HepG2 (cell line): ENCODE measurements around the gene KRT6B. TPM values are rescaled to one million over a fixed set of nuclear protein-coding genes. Genes with fewer than 3 reads are reported as not detected.

Experiments
- ATAC-seq: fragments of 200-7000 bp; cut with Tn5 transposase; 3 replicates; pipeline ENCODE4 v1.9.1; 2020; ENCODE audit warnings: mild to moderate bottlenecking, moderate library complexity
- BruUV-seq: library from RNA; stranded (reverse); fragments of 400-500 nt; replicated peaks from 2 replicates; lab custom pipeline; 2021; lab: Mats Ljungman, UMichigan
- CTCF ChIA-PET: fragments of 300-600 bp; formaldehyde crosslinking; extraction: SDS; loops from one replicate; lab custom pipeline; 2021; ENCODE audit warnings: low total read pairs, inconsistent platforms, low intra/inter-chr PET ratio; lab: Yijun Ruan, JAX
- POLR2A ChIA-PET: fragments of 350-600 bp; sonication (Branson Sonifier 250); formaldehyde crosslinking; loops from one replicate; lab custom pipeline; 2020; ENCODE audit warnings: antibody characterized with exemption, inconsistent platforms; lab: Yijun Ruan, JAX
- DNase-seq: peaks from one replicate; pipeline ENCODE4 v3.0.0-alpha.2; 2015; ENCODE audit warnings: low spot score
- FAIRE-seq: peaks from 3 replicates; lab custom pipeline; 2011; peaks lifted over from hg19 to GRCh38; lab: Jason Lieb, UNC
- H2AFZ ChIP-seq: one replicate; pipeline ENCODE4 v1.6.1; 2011; ENCODE audit warnings: low read length, inconsistent platforms
- H3K27ac ChIP-seq: fragments of 300-600 bp; 3 replicates; pipeline ENCODE4 v1.8.0; 2011; ENCODE audit warnings: mixed run types, mild to moderate bottlenecking, mixed read lengths, low read length, inconsistent platforms; ENCODE audit not compliant: insufficient read depth; ENCODE audit errors: extremely low read length
- H3K27me3 ChIP-seq, 2 experiments: fragments of 200-600 bp in 1 of 2; 2 replicates in 1 of 2; 3 replicates in 1 of 2; pipeline versions ENCODE4 v1.6.0 to v1.8.0; 2011; ENCODE audit warnings: low read length in 2 of 2, mild to moderate bottlenecking in 2 of 2, moderate library complexity in 2 of 2, inconsistent platforms in 1 of 2; ENCODE audit not compliant: insufficient read depth in 2 of 2, control insufficient read depth in 1 of 2
- H3K36me3 ChIP-seq, 2 experiments: fragments of 200-600 bp in 1 of 2; replicated peaks in 1 of 2; 2 replicates in 1 of 2; 3 replicates in 1 of 2; pipeline versions ENCODE4 v1.5.1 to v1.8.0; 2011; ENCODE audit warnings: low read length in 2 of 2, inconsistent platforms in 1 of 2; ENCODE audit not compliant: insufficient read depth in 2 of 2, control insufficient read depth in 1 of 2
- H3K4me1 ChIP-seq: 2 replicates; pipeline ENCODE4 v1.5.1; 2012; ENCODE audit warnings: low read length, inconsistent platforms; ENCODE audit not compliant: insufficient read depth
- H3K4me2 ChIP-seq: 2 replicates; pipeline ENCODE4 v1.6.0; 2011; ENCODE audit warnings: low read depth, low read length, inconsistent platforms
- H3K4me3 ChIP-seq, 3 experiments: fragments of 200-600 bp in 1 of 3; sonication (generic), shearing (Covaris generic) in 1 of 3; replicated peaks in 1 of 3; 2 replicates each; pipeline ENCODE4 v1.5.1; 2011 to 2016; ENCODE audit warnings: low read length in 3 of 3, inconsistent platforms in 2 of 3, low read depth in 2 of 3, mild to moderate bottlenecking in 2 of 3, control low read depth in 1 of 3, mixed read lengths in 1 of 3; ENCODE audit not compliant: insufficient read depth in 1 of 3
- H3K79me2 ChIP-seq: one replicate; pipeline ENCODE4 v1.6.1; 2011; ENCODE audit warnings: low read length, inconsistent platforms; ENCODE audit not compliant: insufficient read depth
- H3K9ac ChIP-seq: 2 replicates; pipeline ENCODE4 v1.6.0; 2011; ENCODE audit warnings: mild to moderate bottlenecking, low read depth, low read length, inconsistent platforms; ENCODE audit not compliant: insufficient read depth
- H3K9me3 ChIP-seq: 2 replicates; pipeline ENCODE4 v1.5.1; 2012; ENCODE audit warnings: mild to moderate bottlenecking, low read length
- H4K20me1 ChIP-seq: 2 replicates; pipeline ENCODE4 v1.6.0; 2011; ENCODE audit warnings: inconsistent platforms, mild to moderate bottlenecking, low read length, moderate library complexity; ENCODE audit not compliant: insufficient read depth
- CREB1 ChIP-seq, 2 experiments: fragments of 450-650 bp in 1 of 2; IDR thresholded peaks; 2 replicates each; pipeline ENCODE4 v1.6.1; 2016 to 2017; ENCODE audit warnings: control low read depth in 1 of 2, mild to moderate bottlenecking in 1 of 2, missing compliant biosample characterization in 1 of 2, missing genetic modification characterization in 1 of 2
- HNF4G ChIP-seq, 2 experiments: sonication (generic) in 1 of 2; formaldehyde crosslinking in 1 of 2; IDR thresholded peaks; 2 replicates each; pipeline versions ENCODE4 v1.4.0 to v1.6.1; 2011 to 2020; ENCODE audit warnings: borderline replicate concordance in 2 of 2, low read depth in 2 of 2, mild to moderate bottlenecking in 2 of 2, low read length in 1 of 2, missing genetic modification reagents in 1 of 2, moderate library complexity in 1 of 2
- PHF5A ChIP-seq: IDR thresholded peaks from one replicate; pipeline ENCODE4 v1.6.1; 2018; ENCODE audit warnings: low read depth, missing genetic modification reagents; ENCODE audit not compliant: unreplicated experiment
- POLR2G ChIP-seq: fragments of 200-400 bp; formaldehyde crosslinking; IDR thresholded peaks from 2 replicates; pipeline ENCODE4 v1.6.1; 2018; ENCODE audit warnings: mild to moderate bottlenecking, low read depth, low read length, moderate library complexity
- SNAPC4 ChIP-seq: sonication (generic); formaldehyde crosslinking; IDR thresholded peaks from 2 replicates; pipeline ENCODE4 v1.4.0; 2020; ENCODE audit warnings: mild to moderate bottlenecking, missing genetic modification reagents
- SNAPC5 ChIP-seq: sonication (generic); formaldehyde crosslinking; IDR thresholded peaks from 2 replicates; pipeline ENCODE4 v1.8.1; 2023; ENCODE audit warnings: mild to moderate bottlenecking, missing genetic modification reagents, borderline replicate concordance
- SP1 ChIP-seq, 2 experiments: fragments of 450-650 bp in 1 of 2; sonication (generic) in 1 of 2; formaldehyde crosslinking in 1 of 2; IDR thresholded peaks; 2 replicates each; pipeline versions ENCODE4 v1.4.0 to v1.6.1; 2016 to 2020; ENCODE audit warnings: missing genetic modification reagents in 1 of 2
- ZMAT3 ChIP-seq: sonication (generic); formaldehyde crosslinking; conservative IDR thresholded peaks from 2 replicates; pipeline ENCODE4 v1.7.0; 2021; ENCODE audit warnings: missing genetic modification reagents
- ZNF615 ChIP-seq: sonication (generic); formaldehyde crosslinking; IDR thresholded peaks from 2 replicates; pipeline ENCODE4 v1.5.0; 2020; ENCODE audit warnings: mild to moderate bottlenecking, missing genetic modification reagents, borderline replicate concordance
- ZNF776 ChIP-seq: sonication (generic); formaldehyde crosslinking; IDR thresholded peaks from 2 replicates; pipeline ENCODE4 v1.4.0; 2020; ENCODE audit warnings: mild to moderate bottlenecking, missing genetic modification reagents
- WGBS: methylation state at CpG from one replicate; pipeline ENCODE4 v1.1.6; 2017; ENCODE audit warnings: low lambda C conversion rate; 5-methylcytosine and 5-hydroxymethylcytosine counted together
- in situ Hi-C: cut with HindIII; loops from 2 replicates; pipeline ENCODE4 v1.10.0; 2017; ENCODE audit warnings: low pct_unique_long_range_greater_than_20kb; ENCODE audit not compliant: extremely low pct_ligation_motif_present
- intact Hi-C: fragments of 100-400 bp; cut with micrococcal nuclease; formaldehyde crosslinking; loops from one replicate; pipeline ENCODE4 v1.10.0; 2022; ENCODE audit not compliant: unreplicated experiment
- polyA plus RNA-seq, 8 experiments: library from polyadenylated mRNA; depleted of rRNA in 3 of 8; stranded (reverse) in 7 of 8; unstranded in 1 of 8; fragments of >200 nt; fragmentation: Illumina TruSeq in 4 of 8; extraction: Trizol in 4 of 8; gene quantifications; 2 replicates each; pipeline versions ENCODE4 v1.2.1 to v1.2.3, GENCODE V29; 2011 to 2016; ENCODE audit warnings: low read depth in 4 of 8, missing spikeins in 1 of 8, mixed read lengths in 1 of 8; ENCODE audit not compliant: insufficient read depth in 1 of 8
- total RNA-seq, 5 experiments: library from RNA; depleted of rRNA; stranded (reverse); fragments of >200 nt; fragmentation: Illumina TruSeq; extraction: Trizol; gene quantifications; 2 replicates each; pipeline ENCODE4 v1.2.3, GENCODE V29; 2016; ENCODE audit warnings: low read depth in 1 of 5
- TF ChIP-seq, protein P1 (sequence below): IDR thresholded peaks from 2 replicates; pipeline ENCODE4 v1.6.1; 2016; ENCODE audit warnings: low read depth, control low read depth

Gene KRT6B
- total and polyA plus RNA-seq, 2 of the 13 experiments (the other 11 are each of a cell fraction or from before 2014, with no cell fraction given) = not detected

GRCh38 chr12:52461693-52462092 lies 9.7 kb upstream of the KRT6B start:
- POLR2A ChIA-PET = no interaction called here
- no peak overlapping the region for H3K4me3 ChIP-seq
- H3K27me3 ChIP-seq = no peaks in the 10 kb centered on the region; a peak in 1 of 5 replicates
- CTCF ChIA-PET = no interaction called here
- WGBS = 0% methylated on average over 5 of the region's 5 CpGs
- TF ChIP-seq ZMAT3 = no peak
- TF ChIP-seq PHF5A (CRISPR knock-in tag) = no peak
- no peaks in the 10 kb centered on the region for H3K79me2 ChIP-seq
- no peak for DNase-seq
- no peak overlapping the region for H3K9ac ChIP-seq
- BruUV-seq = no TSS peak
- no peak overlapping the region for H3K4me2 ChIP-seq
- no peaks in the 10 kb centered on the region for H3K36me3 ChIP-seq
- FAIRE-seq = no peak
- H3K4me1 ChIP-seq = no peaks in the 10 kb centered on the region
- H3K9me3 ChIP-seq = no peaks in the 10 kb centered on the region
- no peaks in the 10 kb centered on the region for H4K20me1 ChIP-seq
- in situ Hi-C loops = no loop called here
- H2AFZ ChIP-seq = no peak overlapping the region
- ATAC-seq = no peak
- no peak overlapping the region for H3K27ac ChIP-seq
- intact Hi-C loops = no loop called here

GRCh38 chr12:52458861-52459260 lies 6.9 kb upstream of the KRT6B start:
- no peaks in the 10 kb centered on the region for H4K20me1 ChIP-seq
- POLR2A ChIA-PET = no interaction called here
- in situ Hi-C loops = no loop called here
- TF ChIP-seq HNF4G (IDR thresholded peaks at IDR 0.05; ENCODE audit: borderline replicate concordance, low read depth, low read length) = no peak
- no peak for TF ChIP-seq HNF4G (CRISPR knock-in tag; IDR thresholded peaks at IDR 0.05; ENCODE audit: borderline replicate concordance, low read depth)
- no peak for TF ChIP-seq SP1 (IDR thresholded peaks at IDR 0.05)
- TF ChIP-seq SP1 (CRISPR knock-in tag; IDR thresholded peaks at IDR 0.05) = no peak
- no peak for TF ChIP-seq ZNF615 (CRISPR knock-in tag)
- no peak for TF ChIP-seq ZNF776 (CRISPR knock-in tag)
- no peak for TF ChIP-seq SNAPC4 (CRISPR knock-in tag)
- TF ChIP-seq SNAPC5 = no peak
- no peak for TF ChIP-seq CREB1 (IDR thresholded peaks at IDR 0.05)
- no peak for TF ChIP-seq CREB1 (CRISPR knock-in tag; IDR thresholded peaks at IDR 0.05)
- TF ChIP-seq POLR2G = no peak
- TF ChIP-seq, protein P1, sequence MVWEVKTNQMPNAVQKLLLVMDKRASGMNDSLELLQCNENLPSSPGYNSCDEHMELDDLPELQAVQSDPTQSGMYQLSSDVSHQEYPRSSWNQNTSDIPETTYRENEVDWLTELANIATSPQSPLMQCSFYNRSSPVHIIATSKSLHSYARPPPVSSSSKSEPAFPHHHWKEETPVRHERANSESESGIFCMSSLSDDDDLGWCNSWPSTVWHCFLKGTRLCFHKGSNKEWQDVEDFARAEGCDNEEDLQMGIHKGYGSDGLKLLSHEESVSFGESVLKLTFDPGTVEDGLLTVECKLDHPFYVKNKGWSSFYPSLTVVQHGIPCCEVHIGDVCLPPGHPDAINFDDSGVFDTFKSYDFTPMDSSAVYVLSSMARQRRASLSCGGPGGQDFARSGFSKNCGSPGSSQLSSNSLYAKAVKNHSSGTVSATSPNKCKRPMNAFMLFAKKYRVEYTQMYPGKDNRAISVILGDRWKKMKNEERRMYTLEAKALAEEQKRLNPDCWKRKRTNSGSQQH (CRISPR knock-in tag) = no peak

More at GRCh38 chr12:52458861-52459260, 6.9 kb upstream of the KRT6B start:
- no peaks in the 10 kb centered on the region for H3K4me1 ChIP-seq
- intact Hi-C loops = no loop called here
- H3K4me3 ChIP-seq = no peak overlapping the region
- ATAC-seq (no peak), DNase-seq (no peak), FAIRE-seq (no peak)
- 29% methylated on average over 5 of the region's 5 CpGs for WGBS
- H3K79me2 ChIP-seq = no peaks in the 10 kb centered on the region
- no peak overlapping the region for H2AFZ ChIP-seq
- no peak overlapping the region for H3K4me2 ChIP-seq
- no TSS peak for BruUV-seq
- no peaks in the 10 kb centered on the region for H3K36me3 ChIP-seq
- CTCF ChIA-PET = no interaction called here
- peaks cover 0 to 2% of the 10 kb centered on the region in 2 experiments; a peak in 2 of 5 replicates for H3K27me3 ChIP-seq
- no peaks in the 10 kb centered on the region for H3K9me3 ChIP-seq
- no peak overlapping the region for H3K27ac ChIP-seq
- no peak overlapping the region for H3K9ac ChIP-seq
